Stimulated activated naive B cell treated with anti-CD40 and anti-IgM and Interleukin-4, amounts not matched to agents 10 μg/mL and 1 μg/mL and 100 μg/mL, for 72 hours (primary cell): ENCODE results near the gene ECM1.

Experiments
- ATAC-seq, 2 donors: fragments of 150-1000 bp; cut with Tn5 transposase; replicated peaks; 2 replicates each; pipeline ENCODE4 v1.10.0; 2021; ENCODE audit warnings: moderate library complexity in 1 of 2
- DNase-seq: peaks from one replicate; pipeline ENCODE4 v3.0.0; 2021
- H3K27ac Mint-ChIP-seq: one replicate; pipeline ENCODE4 v1.8.0; 2022; ENCODE audit warnings: mild to moderate bottlenecking, mixed read lengths
- H3K27me3 Mint-ChIP-seq, 2 donors: one replicate each; pipeline ENCODE4 v1.8.0; 2022; ENCODE audit warnings: mixed read lengths in 2 of 2
- H3K36me3 Mint-ChIP-seq, 2 donors: one replicate each; pipeline ENCODE4 v1.8.0; 2022; ENCODE audit warnings: mixed read lengths in 2 of 2, mild to moderate bottlenecking in 1 of 2
- H3K4me1 Mint-ChIP-seq, 2 donors: one replicate each; pipeline ENCODE4 v1.8.0; 2022; ENCODE audit warnings: mixed read lengths in 2 of 2, mild to moderate bottlenecking in 1 of 2
- H3K4me3 Mint-ChIP-seq, 2 donors: one replicate each; pipeline ENCODE4 v1.8.0; 2022; ENCODE audit warnings: mild to moderate bottlenecking in 2 of 2, mixed read lengths in 2 of 2, moderate library complexity in 1 of 2
- H3K9me3 Mint-ChIP-seq, 2 donors: one replicate each; pipeline ENCODE4 v1.8.0; 2022; ENCODE audit warnings: mixed read lengths in 2 of 2, mild to moderate bottlenecking in 1 of 2

ECM1 gene

DNA sequence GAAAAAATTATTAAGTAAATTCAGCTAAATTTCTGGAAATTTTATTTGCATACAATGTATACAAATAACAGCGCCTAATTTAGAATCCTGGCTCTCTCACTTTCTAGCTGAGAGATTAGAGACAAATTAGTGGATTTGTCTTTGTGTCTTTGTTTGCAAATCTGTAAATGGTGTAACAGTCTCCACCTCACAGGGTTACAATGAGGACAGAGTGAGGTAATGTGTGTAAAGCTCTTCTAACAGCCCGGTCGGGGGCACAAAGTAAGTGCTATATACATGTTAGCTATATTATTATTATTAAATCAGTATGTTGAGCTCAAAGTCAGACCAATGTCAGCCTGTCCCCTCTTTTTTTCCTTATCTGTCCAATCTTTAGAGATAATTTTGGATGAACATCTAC, 36.3 kb downstream of the ECM1 start:
- ATAC-seq (no peak), DNase-seq (no peak)
- H3K4me1 Mint-ChIP-seq = peaks cover 7 to 9% of the 10 kb centered on the region in 2 donors
- H3K9me3 Mint-ChIP-seq = no peaks in the 10 kb centered on the region
- H3K36me3 Mint-ChIP-seq = no peaks in the 10 kb centered on the region
- peaks cover 0 to 17% of the 10 kb centered on the region in 2 donors for H3K27me3 Mint-ChIP-seq
- H3K4me3 Mint-ChIP-seq = no peak overlapping the region
- H3K27ac Mint-ChIP-seq = no peak overlapping the region

DNA sequence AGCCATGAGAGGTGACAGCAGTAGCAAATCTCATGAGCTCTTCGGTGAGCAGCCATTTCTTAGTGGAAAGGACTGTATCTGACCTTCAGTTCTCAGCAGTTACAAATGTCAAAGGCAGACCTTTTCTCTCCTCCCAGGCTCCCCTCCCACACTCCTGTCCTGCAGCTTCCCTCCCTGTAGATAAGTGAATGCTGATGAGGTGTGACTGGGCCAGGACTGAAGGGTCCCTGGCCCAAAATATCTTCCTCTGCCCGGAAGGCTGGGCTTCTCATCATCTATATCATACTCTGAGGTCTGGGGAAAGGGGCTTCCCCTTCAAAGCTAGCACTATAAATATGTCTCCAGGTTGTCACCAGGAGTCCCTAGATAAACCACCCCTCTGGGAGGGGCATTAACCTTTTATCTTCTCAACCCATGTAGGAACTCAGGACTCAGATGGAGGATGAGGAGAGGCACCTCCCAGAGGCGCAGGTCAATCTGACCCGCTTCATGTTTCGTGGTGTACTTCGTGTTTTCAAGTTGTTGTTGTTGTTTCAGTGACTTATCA, 37.6 kb downstream of the ECM1 start:
- ATAC-seq (peak; percentile 50 to 59), DNase-seq (no peak)
- Mint-ChIP-seq H3K4me1 (peaks cover 16 to 20% of the 10 kb centered on the region in 2 donors), H3K27me3 (peaks cover 5 to 24% of the 10 kb centered on the region in 2 donors), H3K4me3 (peak overlapping the region; percentile 44 to 71), H3K36me3 (no peaks in the 10 kb centered on the region), H3K27ac (peak overlapping the region; percentile 75), H3K9me3 (no peaks in the 10 kb centered on the region)

DNA sequence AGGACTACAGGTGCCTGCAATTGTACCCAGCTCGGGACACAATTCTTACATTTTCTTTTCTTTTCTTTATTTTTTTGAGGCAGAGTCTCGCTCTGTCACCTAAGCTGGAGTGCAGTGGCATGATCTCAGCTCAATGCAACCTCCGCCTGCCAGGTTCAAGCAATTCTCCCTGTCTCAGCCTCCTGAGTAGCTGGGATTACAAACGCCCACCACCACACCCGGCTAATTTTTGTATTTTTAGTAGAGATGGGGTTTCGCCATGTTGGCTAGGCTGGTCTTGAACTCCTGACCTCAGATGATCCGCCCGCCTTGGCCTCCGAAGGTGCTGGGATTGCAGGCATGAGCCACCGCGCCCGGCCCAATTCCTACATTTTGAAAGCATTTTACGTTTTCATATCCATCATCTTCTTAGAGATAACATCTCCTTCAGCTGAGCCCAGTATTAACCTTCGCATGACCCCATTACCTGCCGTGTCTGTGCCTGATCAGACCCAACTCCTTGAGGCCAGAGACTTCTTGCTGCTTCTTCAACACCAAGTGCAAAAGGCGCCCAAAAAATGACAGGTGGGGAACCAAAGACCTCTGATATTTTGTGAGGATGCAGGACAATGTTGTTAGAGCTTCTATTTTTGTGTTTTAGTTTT, 38.5 kb downstream of the ECM1 start:
- H3K36me3 Mint-ChIP-seq = no peaks in the 10 kb centered on the region
- H3K4me3 Mint-ChIP-seq = no peak overlapping the region
- H3K9me3 Mint-ChIP-seq = no peaks in the 10 kb centered on the region
- peaks cover 5 to 24% of the 10 kb centered on the region in 2 donors for H3K27me3 Mint-ChIP-seq
- peaks cover 19 to 28% of the 10 kb centered on the region in 2 donors for H3K4me1 Mint-ChIP-seq
- DNase-seq (no peak), ATAC-seq (no peak)
- H3K27ac Mint-ChIP-seq = no peak overlapping the region

DNA sequence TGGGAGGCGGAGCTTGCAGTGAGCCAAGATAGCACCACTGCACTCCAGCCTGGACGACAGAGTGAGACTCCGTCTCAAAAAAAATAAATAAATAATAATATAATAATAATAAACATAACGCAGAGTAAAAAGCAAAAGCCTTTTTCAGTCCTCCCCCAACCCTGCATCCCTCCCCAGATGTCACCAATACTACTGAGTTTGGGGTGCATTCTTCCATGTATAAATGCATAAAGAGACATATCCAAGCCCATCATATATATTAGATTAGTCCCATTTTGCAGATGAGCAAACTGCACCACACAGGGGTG, 40.4 kb downstream of the ECM1 start:
- no peaks in the 10 kb centered on the region for H3K36me3 Mint-ChIP-seq
- DNase-seq (no peak), ATAC-seq (no peak)

DNA sequence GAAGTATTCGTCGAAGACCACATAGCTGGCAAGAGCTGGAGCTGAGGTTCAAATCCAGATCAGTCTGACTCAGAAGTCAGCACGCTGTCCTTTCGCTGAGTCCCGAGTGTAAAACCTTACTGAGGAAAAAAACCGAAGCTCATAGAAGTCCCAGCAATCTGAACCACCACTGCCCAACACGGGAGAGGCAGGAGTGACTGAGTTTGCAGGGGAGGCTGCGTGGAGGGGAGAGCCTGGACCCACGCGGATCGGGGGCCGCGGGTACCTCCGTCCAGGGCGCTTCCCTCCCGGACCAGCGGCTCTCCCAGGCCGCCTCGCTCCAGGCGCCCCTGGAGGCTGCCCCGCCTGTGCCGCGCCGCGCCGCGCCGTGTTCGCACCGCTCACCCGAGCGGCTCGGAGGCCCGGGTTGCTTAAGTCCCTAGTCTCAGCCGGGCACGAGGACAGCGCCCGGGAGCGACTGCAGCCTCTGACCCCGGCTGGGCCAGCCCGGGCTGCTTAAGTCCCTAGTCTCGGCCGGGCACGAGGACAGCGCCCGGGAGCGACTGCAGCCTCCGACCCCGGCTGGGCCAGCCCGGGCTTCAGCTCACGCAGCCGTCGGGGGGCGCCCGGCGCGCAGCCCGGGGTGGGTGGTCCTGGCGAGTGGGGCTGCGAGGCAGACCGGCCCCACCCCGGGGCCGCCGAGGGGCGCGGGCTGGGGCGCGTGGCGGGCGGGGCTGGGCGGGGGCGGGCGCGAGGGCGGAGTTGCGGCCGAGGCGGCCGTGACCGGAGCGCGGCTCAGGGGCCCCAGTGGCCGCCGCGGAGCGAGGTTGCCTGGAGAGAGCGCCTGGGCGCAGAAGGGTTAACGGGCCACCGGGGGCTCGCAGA, 41.0 kb downstream of the ECM1 start, which contains the start of gene ADAMTSL4:
Gene ADAMTSL4, plus strand, starts transcription at position 777 of the 864 bp plus-strand sequence. CDS start 2,881 bp downstream, outside the sequence.
- DNase-seq = peak; percentile 37
- Mint-ChIP-seq H3K27me3 (peaks cover 5 to 24% of the 10 kb centered on the region in 2 donors), H3K9me3 (no peaks in the 10 kb centered on the region), H3K4me3 (peak within 1 kb of the TSS; percentile 80 to 83), H3K4me1 (peaks cover 29 to 49% of the 10 kb centered on the region in 2 donors), H3K36me3 (no peaks in the 10 kb centered on the region), H3K27ac (peak within 1 kb of the TSS; percentile 79)
- peak; percentile 77 to 79 for ATAC-seq

More for the DNA sequence above, 40.4 kb downstream of the ECM1 start:
- Mint-ChIP-seq H3K27ac (no peak overlapping the region), H3K27me3 (peaks cover 5 to 24% of the 10 kb centered on the region in 2 donors), H3K4me3 (peak overlapping the region; percentile 70 to 83), H3K9me3 (no peaks in the 10 kb centered on the region), H3K4me1 (peaks cover 29 to 47% of the 10 kb centered on the region in 2 donors)

DNA sequence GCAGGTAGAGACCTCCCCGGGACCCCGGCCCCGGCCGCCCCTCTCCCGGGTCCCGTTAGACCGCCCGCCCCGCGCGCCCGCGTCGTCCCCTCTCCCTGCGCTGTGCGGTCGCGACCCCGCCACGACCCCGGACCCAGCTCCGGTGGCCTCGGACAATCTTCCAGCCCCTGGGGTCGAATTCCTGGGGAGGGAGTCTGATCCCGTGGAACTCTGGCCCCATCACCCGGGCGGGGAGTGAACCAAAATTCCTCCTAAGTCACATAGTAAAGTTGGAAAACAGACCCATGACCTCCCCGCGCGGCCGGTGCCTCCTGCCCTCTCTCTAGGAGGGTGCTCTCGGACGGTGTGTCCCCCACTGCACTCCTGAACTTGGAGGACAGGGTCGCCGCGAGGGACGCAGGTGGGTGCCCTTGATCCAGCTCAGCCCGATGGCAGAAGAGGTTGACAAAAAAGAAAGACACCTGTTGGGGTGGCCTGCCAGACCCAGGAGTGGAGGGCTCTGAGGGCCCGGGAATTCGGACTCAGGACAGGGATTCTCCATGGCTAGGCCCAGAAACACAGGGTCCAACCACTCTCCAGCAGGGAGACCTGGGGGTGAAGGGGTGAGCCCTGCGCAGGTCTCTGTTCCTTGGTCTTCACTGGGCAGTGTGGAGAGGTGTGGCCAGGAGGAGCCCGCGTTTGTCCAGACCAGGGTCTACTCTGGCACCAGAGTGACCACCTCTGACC, 41.8 kb downstream of the ECM1 start:
- peak overlapping the region; percentile 79 for H3K27ac Mint-ChIP-seq
- H3K4me3 Mint-ChIP-seq = peak overlapping the region; percentile 80 to 83
- H3K36me3 Mint-ChIP-seq = peaks cover 0 to 3% of the 10 kb centered on the region in 2 donors
- ATAC-seq (no peak), DNase-seq (no peak)
- H3K27me3 Mint-ChIP-seq = peaks cover 5 to 24% of the 10 kb centered on the region in 2 donors
- H3K9me3 Mint-ChIP-seq = no peaks in the 10 kb centered on the region
- H3K4me1 Mint-ChIP-seq = peaks cover 29 to 49% of the 10 kb centered on the region in 2 donors

DNA sequence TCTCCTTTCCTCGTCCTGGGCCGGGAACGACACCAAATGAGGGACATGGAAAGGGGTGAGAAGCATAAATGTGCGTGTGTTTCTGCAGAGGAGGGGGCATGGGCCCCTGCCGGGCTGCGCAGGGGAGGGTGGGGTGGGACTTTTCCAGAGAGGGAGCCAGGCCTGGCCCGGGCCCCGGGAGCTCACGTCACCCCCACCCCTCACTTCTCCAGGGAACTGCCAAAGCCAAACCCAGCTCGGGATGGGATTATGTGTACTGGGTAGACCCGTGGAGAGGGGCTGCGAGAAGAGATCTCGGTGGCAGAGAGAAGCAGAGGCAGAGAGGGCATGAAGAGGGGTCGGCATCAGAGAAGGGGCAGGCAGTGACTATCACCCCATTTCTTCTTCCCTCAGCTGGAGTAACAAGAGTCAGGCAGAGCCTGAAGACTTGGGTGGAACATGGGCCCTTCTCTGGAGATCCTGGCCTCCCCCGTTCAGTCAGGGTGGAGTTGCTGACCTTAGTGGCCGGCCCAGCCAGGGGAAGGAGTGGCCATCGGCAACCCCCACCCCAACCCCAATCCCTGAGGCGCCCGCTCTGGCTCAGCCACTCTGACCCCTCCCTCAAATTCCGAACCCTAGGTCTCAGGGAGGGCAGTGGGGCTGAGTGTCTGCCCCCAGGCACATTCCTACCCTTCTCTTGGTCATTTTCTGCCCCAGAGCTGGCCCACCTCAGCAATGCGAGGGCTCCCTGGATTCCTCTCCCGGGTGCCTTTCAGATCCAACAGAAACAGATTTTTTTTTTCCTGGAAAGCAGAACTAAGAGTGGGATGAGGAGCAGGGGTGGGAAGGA, 42.5 kb downstream of the ECM1 start:
- Mint-ChIP-seq H3K27me3 (peaks cover 5 to 22% of the 10 kb centered on the region in 2 donors), H3K27ac (no peak overlapping the region), H3K4me3 (no peak overlapping the region), H3K36me3 (peaks cover 0 to 3% of the 10 kb centered on the region in 2 donors), H3K4me1 (peaks cover 27 to 47% of the 10 kb centered on the region in 2 donors), H3K9me3 (no peaks in the 10 kb centered on the region)
- DNase-seq (no peak), ATAC-seq (no peak)

DNA sequence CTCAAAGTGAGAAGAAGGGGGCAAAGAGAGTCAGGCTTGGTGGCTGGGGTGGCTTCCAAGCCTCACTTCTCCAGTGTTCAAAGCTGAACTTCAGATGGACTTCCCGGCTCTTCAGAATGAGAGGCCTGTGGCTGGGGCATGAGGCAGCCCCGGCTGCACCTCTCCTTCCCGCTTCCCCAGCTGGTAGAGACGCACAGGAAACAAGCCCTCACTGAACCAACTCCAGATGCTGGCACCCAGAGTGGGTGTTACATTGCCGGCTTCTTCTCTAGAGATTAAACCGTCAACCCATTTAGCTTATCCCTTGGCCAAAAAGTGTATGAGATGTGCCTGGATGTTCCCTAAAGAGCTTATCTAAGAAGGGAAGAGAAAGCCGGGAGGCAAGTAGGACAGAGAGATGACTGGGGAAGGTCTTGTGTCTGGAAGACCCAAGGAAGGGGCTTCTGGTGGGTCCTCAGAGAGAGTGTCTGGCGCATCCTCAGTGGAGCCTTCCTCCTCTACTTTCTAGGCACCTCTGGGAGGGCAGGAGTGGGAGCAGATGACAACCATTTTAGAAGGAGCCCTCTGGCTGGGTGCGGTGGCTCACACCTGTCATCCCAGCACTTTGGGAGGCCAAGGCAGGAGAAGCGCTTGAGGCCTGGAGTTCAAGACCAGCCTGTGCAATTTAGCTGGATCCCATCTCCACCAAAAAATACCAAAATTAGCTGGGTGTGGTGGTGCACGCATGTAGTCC, 43.3 kb downstream of the ECM1 start:
- peaks cover 0 to 3% of the 10 kb centered on the region in 2 donors for H3K36me3 Mint-ChIP-seq
- H3K27ac Mint-ChIP-seq = peak overlapping the region; percentile 38
- H3K4me3 Mint-ChIP-seq = no peak overlapping the region
- ATAC-seq (peak; percentile 12 to 24), DNase-seq (no peak)
- no peaks in the 10 kb centered on the region for H3K9me3 Mint-ChIP-seq
- peaks cover 23 to 45% of the 10 kb centered on the region in 2 donors for H3K4me1 Mint-ChIP-seq
- peaks cover 5 to 17% of the 10 kb centered on the region in 2 donors for H3K27me3 Mint-ChIP-seq

DNA sequence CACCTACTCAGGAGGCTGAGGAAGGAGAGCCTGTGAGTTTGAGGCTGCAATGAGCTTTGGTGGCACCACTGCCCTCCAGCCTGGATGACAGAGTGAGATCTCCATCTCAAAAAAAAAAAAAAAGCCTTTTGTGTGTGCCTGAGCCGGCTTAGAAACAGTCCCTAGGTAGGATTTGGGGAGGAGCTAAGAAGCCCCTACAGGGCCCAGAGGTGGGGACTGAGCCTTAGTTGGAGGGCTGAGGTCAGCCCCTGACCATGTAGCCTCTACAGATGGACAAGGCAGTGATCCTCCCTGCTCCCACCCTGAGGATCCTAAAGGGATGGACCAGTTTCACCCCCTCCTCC, 43.8 kb downstream of the ECM1 start:
- Mint-ChIP-seq H3K4me3 (peak overlapping the region in 1 of 2 donors; percentile 41), H3K36me3 (peaks cover 0 to 3% of the 10 kb centered on the region in 2 donors), H3K27me3 (peaks cover 5 to 11% of the 10 kb centered on the region in 2 donors), H3K9me3 (no peaks in the 10 kb centered on the region), H3K27ac (peak overlapping the region; percentile 42), H3K4me1 (peaks cover 23 to 48% of the 10 kb centered on the region in 2 donors)
- no peak for DNase-seq
- no peak for ATAC-seq

DNA sequence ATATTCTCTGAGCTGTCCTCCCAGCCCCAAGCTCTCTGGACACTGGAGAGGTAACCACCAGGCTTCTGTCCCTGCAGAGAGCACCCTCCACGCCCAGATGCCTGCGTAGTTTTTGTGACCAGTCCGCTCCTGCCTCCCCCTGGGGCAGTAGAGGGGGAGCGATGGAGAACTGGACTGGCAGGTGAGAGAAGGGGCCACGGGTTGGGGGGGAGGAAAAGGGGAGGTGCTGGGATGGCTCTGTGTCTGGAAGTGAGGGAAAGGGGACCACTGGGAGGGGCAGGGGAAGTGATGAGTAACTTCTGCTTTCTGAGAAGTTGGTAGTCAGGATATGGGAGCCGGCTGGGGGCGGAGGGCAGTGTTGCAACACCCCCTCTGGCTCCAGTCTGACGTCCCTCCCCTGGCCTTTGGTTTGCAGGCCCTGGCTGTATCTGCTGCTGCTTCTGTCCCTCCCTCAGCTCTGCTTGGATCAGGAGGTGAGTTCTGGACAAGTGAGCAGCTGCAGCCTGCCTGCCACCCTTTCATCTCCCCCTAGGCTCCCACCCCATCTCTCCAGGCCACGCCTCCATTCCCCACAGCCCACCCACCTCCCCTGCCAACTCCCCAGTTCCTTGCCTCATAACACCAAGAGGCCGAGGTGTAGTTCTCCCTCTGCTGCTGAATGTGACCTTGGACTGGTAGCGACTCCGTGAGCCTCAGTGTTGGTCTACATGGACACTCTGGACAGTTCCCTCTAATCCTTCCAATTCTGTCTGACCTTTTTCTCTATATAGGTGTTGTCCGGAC, 44.4 kb downstream of the ECM1 start:
- Mint-ChIP-seq H3K27me3 (peaks cover 5 to 7% of the 10 kb centered on the region in 2 donors), H3K27ac (peak overlapping the region; percentile 42), H3K9me3 (no peaks in the 10 kb centered on the region), H3K4me3 (peak overlapping the region; percentile 41 to 56), H3K36me3 (peaks cover 0 to 3% of the 10 kb centered on the region in 2 donors), H3K4me1 (peaks cover 23 to 48% of the 10 kb centered on the region in 2 donors)
- DNase-seq (no peak), ATAC-seq (peak; percentile 26 to 30)

DNA sequence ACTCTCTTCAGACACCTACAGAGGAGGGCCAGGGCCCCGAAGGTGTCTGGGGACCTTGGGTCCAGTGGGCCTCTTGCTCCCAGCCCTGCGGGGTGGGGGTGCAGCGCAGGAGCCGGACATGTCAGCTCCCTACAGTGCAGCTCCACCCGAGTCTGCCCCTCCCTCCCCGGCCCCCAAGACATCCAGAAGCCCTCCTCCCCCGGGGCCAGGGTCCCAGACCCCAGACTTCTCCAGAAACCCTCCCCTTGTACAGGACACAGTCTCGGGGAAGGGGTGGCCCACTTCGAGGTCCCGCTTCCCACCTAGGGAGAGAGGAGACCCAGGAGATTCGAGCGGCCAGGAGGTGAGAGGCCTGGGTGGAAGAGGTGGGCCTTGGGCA, 45.0 kb downstream of the ECM1 start:
- peak overlapping the region in 1 of 2 donors; percentile 41 for H3K4me3 Mint-ChIP-seq
- peaks cover 23 to 48% of the 10 kb centered on the region in 2 donors for H3K4me1 Mint-ChIP-seq
- H3K27me3 Mint-ChIP-seq = peaks cover 5 to 7% of the 10 kb centered on the region in 2 donors
- H3K27ac Mint-ChIP-seq = peak overlapping the region; percentile 37
- DNase-seq = no peak
- ATAC-seq = no peak
- peaks cover 0 to 3% of the 10 kb centered on the region in 2 donors for H3K36me3 Mint-ChIP-seq
- no peaks in the 10 kb centered on the region for H3K9me3 Mint-ChIP-seq

DNA sequence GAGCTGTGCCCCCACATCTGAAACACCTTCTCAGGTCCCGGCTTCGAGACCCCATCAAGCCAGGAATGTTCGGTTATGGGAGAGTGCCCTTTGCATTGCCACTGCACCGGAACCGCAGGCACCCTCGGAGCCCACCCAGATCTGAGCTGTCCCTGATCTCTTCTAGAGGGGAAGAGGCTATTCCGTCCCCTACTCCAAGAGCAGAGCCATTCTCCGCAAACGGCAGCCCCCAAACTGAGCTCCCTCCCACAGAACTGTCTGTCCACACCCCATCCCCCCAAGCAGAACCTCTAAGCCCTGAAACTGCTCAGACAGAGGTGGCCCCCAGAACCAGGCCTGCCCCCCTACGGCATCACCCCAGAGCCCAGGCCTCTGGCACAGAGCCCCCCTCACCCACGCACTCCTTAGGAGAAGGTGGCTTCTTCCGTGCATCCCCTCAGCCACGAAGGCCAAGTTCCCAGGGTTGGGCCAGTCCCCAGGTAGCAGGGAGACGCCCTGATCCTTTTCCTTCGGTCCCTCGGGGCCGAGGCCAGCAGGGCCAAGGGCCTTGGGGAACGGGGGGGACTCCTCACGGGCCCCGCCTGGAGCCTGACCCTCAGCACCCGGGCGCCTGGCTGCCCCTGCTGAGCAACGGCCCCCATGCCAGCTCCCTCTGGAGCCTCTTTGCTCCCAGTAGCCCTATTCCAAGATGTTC, 45.6 kb downstream of the ECM1 start:
- no peak overlapping the region for H3K4me3 Mint-ChIP-seq
- peaks cover 0 to 3% of the 10 kb centered on the region in 2 donors for H3K36me3 Mint-ChIP-seq
- DNase-seq = no peak
- no peaks in the 10 kb centered on the region for H3K9me3 Mint-ChIP-seq
- H3K27me3 Mint-ChIP-seq = peaks cover 5 to 7% of the 10 kb centered on the region in 2 donors
- H3K4me1 Mint-ChIP-seq = peaks cover 21 to 48% of the 10 kb centered on the region in 2 donors
- H3K27ac Mint-ChIP-seq = no peak overlapping the region
- no peak for ATAC-seq
